ENCODE data around the gene NRP2.

Gene NRP2

DNA sequence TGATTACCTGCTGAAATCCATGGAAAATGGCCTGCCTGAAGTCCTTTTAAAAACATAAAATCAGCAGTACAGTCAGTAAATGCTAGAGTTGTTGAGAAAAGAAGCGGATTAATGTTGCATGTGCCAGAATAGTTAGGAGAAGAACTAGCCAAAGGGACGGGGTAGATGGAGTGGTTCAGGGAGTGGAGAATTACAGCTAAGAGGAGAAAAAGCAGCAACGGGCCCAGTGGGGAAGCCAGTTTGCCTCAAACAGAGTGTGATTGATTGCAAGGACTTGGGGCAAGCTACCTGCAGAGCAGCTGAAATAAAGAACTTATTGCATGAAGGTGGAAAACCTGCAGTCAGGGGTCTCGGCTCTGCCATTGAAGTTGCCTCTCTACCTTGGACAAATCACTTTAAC, 79.1 kb downstream of the NRP2 start:
- Histone ChIP-seq H3K36me3 (ENCODE audit: insufficient read depth, low read length) (no peaks in the 10 kb centered on the region), H3K4me1 (ENCODE audit: insufficient read depth, low read length, poor library complexity, severe bottlenecking) (peaks cover 4% of the 10 kb centered on the region), H4K20me1 (ENCODE audit: insufficient read depth, low read length, poor library complexity, severe bottlenecking) (no peaks in the 10 kb centered on the region), H3K4me3 (ENCODE audit: low read length, poor library complexity, severe bottlenecking) (no peak overlapping the region), H3F3A (ENCODE audit: low read depth) (no peaks in the 10 kb centered on the region), H3K79me2 (ENCODE audit: insufficient read depth, low read length) (no peaks in the 10 kb centered on the region), H3K9ac (ENCODE audit: low read depth, low read length, poor library complexity, severe bottlenecking) (no peak overlapping the region), H2AFZ (ENCODE audit: low read length) (no peak overlapping the region), H3K27me3 (ENCODE audit: insufficient read depth, low read length, poor library complexity, severe bottlenecking) (no peaks in the 10 kb centered on the region), H3K9me2 (replicated peaks; ENCODE audit: low read depth, low read length) (no peaks in the 10 kb centered on the region), H3K9me3 (ENCODE audit: insufficient read depth, low read depth, low read length) (no peaks in the 10 kb centered on the region), H3K4me2 (ENCODE audit: low read depth, low read length, poor library complexity, severe bottlenecking) (no peak overlapping the region)
- TF ChIP-seq EZH2phosphoT487 (IDR thresholded peaks at IDR 0.05; ENCODE audit: borderline replicate concordance), result no peak

DNA sequence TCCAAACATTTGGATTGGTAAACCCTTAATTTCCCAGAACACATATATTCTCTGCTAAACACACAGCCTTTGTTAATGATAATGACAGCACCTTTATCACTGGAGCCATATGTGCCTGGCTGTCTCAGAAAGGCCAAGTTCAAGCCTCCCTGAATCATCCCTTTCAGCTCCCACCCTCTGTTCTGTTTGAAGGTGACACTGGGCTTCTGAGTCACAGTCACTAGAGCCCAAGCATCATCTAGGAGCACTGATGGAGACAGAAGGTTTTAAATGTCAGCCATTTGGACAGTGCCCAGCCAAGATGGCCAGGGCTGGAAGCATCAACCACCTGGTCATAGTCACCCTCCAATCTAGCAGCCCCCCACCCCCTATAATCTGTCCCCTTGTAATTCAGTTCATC, 80.6 kb downstream of the NRP2 start:
- no peaks in the 10 kb centered on the region for H3K36me3 ChIP-seq (ENCODE audit: insufficient read depth, low read length)
- no peaks in the 10 kb centered on the region for H3K27me3 ChIP-seq (ENCODE audit: insufficient read depth, low read length, poor library complexity, severe bottlenecking)
- no peaks in the 10 kb centered on the region for H3K9me3 ChIP-seq (ENCODE audit: insufficient read depth, low read depth, low read length)
- no peak overlapping the region for H3K4me2 ChIP-seq (ENCODE audit: low read depth, low read length, poor library complexity, severe bottlenecking)
- H2AFZ ChIP-seq (ENCODE audit: low read length), result no peak overlapping the region
- H3K9me2 ChIP-seq (replicated peaks; ENCODE audit: low read depth, low read length), result no peaks in the 10 kb centered on the region
- TF ChIP-seq, protein P1, sequence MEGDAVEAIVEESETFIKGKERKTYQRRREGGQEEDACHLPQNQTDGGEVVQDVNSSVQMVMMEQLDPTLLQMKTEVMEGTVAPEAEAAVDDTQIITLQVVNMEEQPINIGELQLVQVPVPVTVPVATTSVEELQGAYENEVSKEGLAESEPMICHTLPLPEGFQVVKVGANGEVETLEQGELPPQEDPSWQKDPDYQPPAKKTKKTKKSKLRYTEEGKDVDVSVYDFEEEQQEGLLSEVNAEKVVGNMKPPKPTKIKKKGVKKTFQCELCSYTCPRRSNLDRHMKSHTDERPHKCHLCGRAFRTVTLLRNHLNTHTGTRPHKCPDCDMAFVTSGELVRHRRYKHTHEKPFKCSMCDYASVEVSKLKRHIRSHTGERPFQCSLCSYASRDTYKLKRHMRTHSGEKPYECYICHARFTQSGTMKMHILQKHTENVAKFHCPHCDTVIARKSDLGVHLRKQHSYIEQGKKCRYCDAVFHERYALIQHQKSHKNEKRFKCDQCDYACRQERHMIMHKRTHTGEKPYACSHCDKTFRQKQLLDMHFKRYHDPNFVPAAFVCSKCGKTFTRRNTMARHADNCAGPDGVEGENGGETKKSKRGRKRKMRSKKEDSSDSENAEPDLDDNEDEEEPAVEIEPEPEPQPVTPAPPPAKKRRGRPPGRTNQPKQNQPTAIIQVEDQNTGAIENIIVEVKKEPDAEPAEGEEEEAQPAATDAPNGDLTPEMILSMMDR (conservative IDR thresholded peaks at IDR 0.05; ENCODE audit: low read length), result no peak
- no peak for TF ChIP-seq EZH2phosphoT487 (IDR thresholded peaks at IDR 0.05; ENCODE audit: borderline replicate concordance)
- H4K20me1 ChIP-seq (ENCODE audit: insufficient read depth, low read length, poor library complexity, severe bottlenecking), result no peaks in the 10 kb centered on the region
- H3K9ac ChIP-seq (ENCODE audit: low read depth, low read length, poor library complexity, severe bottlenecking), result no peak overlapping the region
- H3K4me1 ChIP-seq (ENCODE audit: insufficient read depth, low read length, poor library complexity, severe bottlenecking), result peaks cover 4% of the 10 kb centered on the region
- no peaks in the 10 kb centered on the region for H3F3A ChIP-seq (ENCODE audit: low read depth)
- no peak overlapping the region for H3K4me3 ChIP-seq (ENCODE audit: low read length, poor library complexity, severe bottlenecking)
- no peaks in the 10 kb centered on the region for H3K79me2 ChIP-seq (ENCODE audit: insufficient read depth, low read length)

DNA sequence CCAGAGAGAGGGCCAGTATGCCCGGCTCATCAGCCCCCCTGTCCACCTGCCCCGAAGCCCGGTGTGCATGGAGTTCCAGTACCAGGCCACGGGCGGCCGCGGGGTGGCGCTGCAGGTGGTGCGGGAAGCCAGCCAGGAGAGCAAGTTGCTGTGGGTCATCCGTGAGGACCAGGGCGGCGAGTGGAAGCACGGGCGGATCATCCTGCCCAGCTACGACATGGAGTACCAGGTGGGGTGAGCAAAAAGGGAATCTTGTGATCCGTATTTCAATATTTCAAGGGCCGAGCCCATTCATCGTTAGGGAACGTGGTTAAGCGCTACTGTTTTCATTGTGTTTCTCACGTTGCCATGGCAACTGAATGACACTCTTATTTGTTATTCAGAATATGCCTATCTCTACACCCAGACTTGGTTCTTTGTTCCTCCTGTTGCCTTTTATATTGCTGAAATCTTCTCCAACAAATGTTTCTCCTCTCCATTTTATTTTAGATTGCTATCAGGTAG, 81.5 kb downstream of the NRP2 start:
- Histone ChIP-seq H4K20me1 (ENCODE audit: insufficient read depth, low read length, poor library complexity, severe bottlenecking) (no peaks in the 10 kb centered on the region), H3K9me3 (ENCODE audit: insufficient read depth, low read depth, low read length) (no peaks in the 10 kb centered on the region), H3K9ac (ENCODE audit: low read depth, low read length, poor library complexity, severe bottlenecking) (no peak overlapping the region), H3K4me1 (ENCODE audit: insufficient read depth, low read length, poor library complexity, severe bottlenecking) (peaks cover 4% of the 10 kb centered on the region), H2AFZ (ENCODE audit: low read length) (0 out of 2 replicates have a peak overlapping the region, but pooled peaks have one; percentile 46), H3K79me2 (ENCODE audit: insufficient read depth, low read length) (no peaks in the 10 kb centered on the region), H3K4me3 (ENCODE audit: low read length, poor library complexity, severe bottlenecking) (peak overlapping the region; percentile 49), H3K36me3 (ENCODE audit: insufficient read depth, low read length) (no peaks in the 10 kb centered on the region), H3K9me2 (replicated peaks; ENCODE audit: low read depth, low read length) (no peaks in the 10 kb centered on the region), H3K4me2 (ENCODE audit: low read depth, low read length, poor library complexity, severe bottlenecking) (peak overlapping the region; percentile 57), H3K27me3 (ENCODE audit: insufficient read depth, low read length, poor library complexity, severe bottlenecking) (no peaks in the 10 kb centered on the region), H3F3A (ENCODE audit: low read depth) (no peaks in the 10 kb centered on the region)
- TF ChIP-seq EZH2phosphoT487 (IDR thresholded peaks at IDR 0.05; ENCODE audit: borderline replicate concordance), result no peak
- TF ChIP-seq, protein P1 (conservative IDR thresholded peaks at IDR 0.05; ENCODE audit: low read length), result peak; percentile 69

DNA sequence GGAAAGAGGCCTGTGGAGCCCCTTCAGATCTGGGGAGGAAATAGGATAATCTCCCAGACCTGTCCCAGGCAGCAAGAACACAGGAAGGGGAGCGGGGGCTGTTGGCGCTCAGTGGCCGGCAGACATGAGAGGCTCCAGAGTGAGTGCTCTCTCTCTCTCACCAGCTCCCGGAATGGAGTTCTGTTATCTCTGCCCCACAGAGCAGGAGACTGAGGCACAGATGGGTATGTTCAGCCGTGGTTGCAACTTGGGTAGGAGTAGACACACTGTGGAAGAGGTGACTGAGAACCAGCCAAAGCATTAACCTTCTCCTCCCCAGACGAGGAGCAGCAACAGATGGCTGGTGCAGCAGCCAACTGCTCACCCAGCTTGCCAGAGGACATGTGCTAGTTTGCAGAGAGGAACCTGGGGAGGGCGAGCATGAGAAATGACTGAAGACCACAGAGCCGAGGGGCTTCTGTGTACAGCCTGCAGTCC, 82.0 kb downstream of the NRP2 start:
- Histone ChIP-seq H3K4me1 (ENCODE audit: insufficient read depth, low read length, poor library complexity, severe bottlenecking) (peaks cover 5% of the 10 kb centered on the region), H3K4me3 (ENCODE audit: low read length, poor library complexity, severe bottlenecking) (peak overlapping the region; percentile 49), H3K36me3 (ENCODE audit: insufficient read depth, low read length) (no peaks in the 10 kb centered on the region), H2AFZ (ENCODE audit: low read length) (0 out of 2 replicates have a peak overlapping the region, but pooled peaks have one; percentile 46), H4K20me1 (ENCODE audit: insufficient read depth, low read length, poor library complexity, severe bottlenecking) (no peaks in the 10 kb centered on the region), H3F3A (ENCODE audit: low read depth) (no peaks in the 10 kb centered on the region), H3K79me2 (ENCODE audit: insufficient read depth, low read length) (no peaks in the 10 kb centered on the region), H3K9me3 (ENCODE audit: insufficient read depth, low read depth, low read length) (no peaks in the 10 kb centered on the region), H3K27me3 (ENCODE audit: insufficient read depth, low read length, poor library complexity, severe bottlenecking) (no peaks in the 10 kb centered on the region), H3K9me2 (replicated peaks; ENCODE audit: low read depth, low read length) (no peaks in the 10 kb centered on the region), H3K4me2 (ENCODE audit: low read depth, low read length, poor library complexity, severe bottlenecking) (peak overlapping the region; percentile 57), H3K9ac (ENCODE audit: low read depth, low read length, poor library complexity, severe bottlenecking) (no peak overlapping the region)
- TF ChIP-seq, protein P1 (conservative IDR thresholded peaks at IDR 0.05; ENCODE audit: low read length), result no peak
- no peak for TF ChIP-seq EZH2phosphoT487 (IDR thresholded peaks at IDR 0.05; ENCODE audit: borderline replicate concordance)
